PC-3 (cell line): Measurements from ENCODE around the gene SPACDR. TPM values are rescaled to one million over a fixed set of nuclear protein-coding genes. Genes with fewer than 3 reads are reported as not detected.

Experiments used
- ATAC-seq: fragments of 200-7000 bp; cut with Tn5 transposase; 2 replicates; pipeline ENCODE4 v1.9.1; 2020; ENCODE audit warnings: mild to moderate bottlenecking, moderate library complexity
- BruUV-seq: library from RNA; stranded (reverse); fragments of 400-500 nt; replicated peaks from 2 replicates; lab custom pipeline; 2021; lab: Mats Ljungman, UMichigan
- CTCF ChIA-PET: fragments of 300-600 bp; sonication (Branson Sonifier 250); formaldehyde crosslinking; loops from one replicate; lab custom pipeline; 2022; ENCODE audit warnings: antibody characterized with exemption; lab: Charles Lee
- POLR2A ChIA-PET: fragments of 300-600 bp; sonication (Branson Sonifier 250); formaldehyde crosslinking; loops from one replicate; lab custom pipeline; 2022; ENCODE audit warnings: antibody characterized with exemption; ENCODE audit not compliant: unreplicated experiment; lab: Charles Lee
- DNase-seq: peaks from one replicate; pipeline ENCODE4 v3.0.0-alpha.2; 2015
- H2AFZ ChIP-seq: fragments of 300-600 bp; sonication (generic); 2 replicates; pipeline ENCODE4 v1.6.0; 2016; ENCODE audit warnings: antibody characterized with exemption, low read length
- H3F3A ChIP-seq: fragments of 300-600 bp; sonication (generic); one replicate; pipeline ENCODE4 v1.6.0; 2017; ENCODE audit warnings: antibody characterized with exemption, low read length, control low read depth, mild to moderate bottlenecking; ENCODE audit not compliant: unreplicated experiment
- H3K27ac ChIP-seq: fragments of 300-600 bp; sonication (generic); 2 replicates; pipeline ENCODE4 v1.5.1; 2016; ENCODE audit warnings: mild to moderate bottlenecking, low read length
- H3K27me3 ChIP-seq: fragments of 300-600 bp; sonication (generic); 2 replicates; pipeline ENCODE4 v1.6.1; 2016; ENCODE audit warnings: low read length, mixed read lengths
- H3K36me3 ChIP-seq: fragments of 300-600 bp; sonication (generic); 2 replicates; pipeline ENCODE4 v1.6.1; 2016; ENCODE audit warnings: low read depth, mixed run types, low read length, mixed read lengths
- H3K4me1 ChIP-seq: fragments of 300-600 bp; sonication (generic); 2 replicates; pipeline ENCODE4 v1.5.1; 2016; ENCODE audit warnings: low read length; ENCODE audit not compliant: insufficient read depth
- H3K4me2 ChIP-seq: fragments of 300-600 bp; sonication (generic); 2 replicates; pipeline ENCODE4 v1.6.0; 2016; ENCODE audit warnings: low read length
- H3K4me3 ChIP-seq: fragments of 300-600 bp; sonication (generic); 2 replicates; pipeline ENCODE4 v1.5.1; 2016; ENCODE audit warnings: mild to moderate bottlenecking, low read length, mixed read lengths
- H3K79me2 ChIP-seq: fragments of 300-600 bp; sonication (generic); 2 replicates; pipeline ENCODE4 v1.6.1; 2017; ENCODE audit warnings: low read length, mixed read lengths
- H3K9ac ChIP-seq: fragments of 300-600 bp; sonication (generic); 2 replicates; pipeline ENCODE4 v1.6.0; 2016; ENCODE audit warnings: mild to moderate bottlenecking, low read length
- H3K9me2 ChIP-seq: fragments of 300-600 bp; sonication (generic); replicated peaks from 2 replicates; pipeline ENCODE4 v1.6.1; 2016; ENCODE audit warnings: mixed run types, low read length, mixed read lengths
- H3K9me3 ChIP-seq: fragments of 300-600 bp; sonication (generic); 2 replicates; pipeline ENCODE4 v1.6.1; 2016; ENCODE audit warnings: low read length, mixed read lengths
- H4K20me1 ChIP-seq: fragments of 300-600 bp; sonication (generic); 2 replicates; pipeline ENCODE4 v1.6.1; 2016; ENCODE audit warnings: low read length, mixed read lengths
- CTCF ChIP-seq: fragments of 300-600 bp; sonication (generic); conservative IDR thresholded peaks from 2 replicates; pipeline ENCODE4 v1.5.1; 2017; ENCODE audit warnings: antibody characterized with exemption, low read depth, mild to moderate bottlenecking, low read length
- EZH2 ChIP-seq: fragments of 300-600 bp; sonication (generic); IDR thresholded peaks from one replicate; pipeline ENCODE4 v1.6.1; 2017; ENCODE audit warnings: antibody characterized with exemption, mild to moderate bottlenecking, low read length; ENCODE audit not compliant: unreplicated experiment
- EZH2phosphoT487 ChIP-seq: fragments of 300-600 bp; sonication (generic); IDR thresholded peaks from 2 replicates; pipeline ENCODE4 v1.6.1; 2018; ENCODE audit warnings: mild to moderate bottlenecking, antibody characterized with exemption, low read length, borderline replicate concordance
- intact Hi-C: fragments of 100-400 bp; cut with micrococcal nuclease; formaldehyde crosslinking; loops from 2 replicates; pipeline ENCODE4 v1.9.0; 2023
- total RNA-seq: library from RNA; depleted of rRNA; stranded (reverse); fragments of >200 nt; gene quantifications from 2 replicates; pipeline ENCODE4 v1.2.3, GENCODE V29; 2014

SPACDR gene
- total RNA-seq, 1 experiment from 2014 or later = 0.11 TPM

- no peak for ATAC-seq
Measured at GRCh38 chr7:100467638-100468373, 3.7 kb upstream of the SPACDR start.

DNA sequence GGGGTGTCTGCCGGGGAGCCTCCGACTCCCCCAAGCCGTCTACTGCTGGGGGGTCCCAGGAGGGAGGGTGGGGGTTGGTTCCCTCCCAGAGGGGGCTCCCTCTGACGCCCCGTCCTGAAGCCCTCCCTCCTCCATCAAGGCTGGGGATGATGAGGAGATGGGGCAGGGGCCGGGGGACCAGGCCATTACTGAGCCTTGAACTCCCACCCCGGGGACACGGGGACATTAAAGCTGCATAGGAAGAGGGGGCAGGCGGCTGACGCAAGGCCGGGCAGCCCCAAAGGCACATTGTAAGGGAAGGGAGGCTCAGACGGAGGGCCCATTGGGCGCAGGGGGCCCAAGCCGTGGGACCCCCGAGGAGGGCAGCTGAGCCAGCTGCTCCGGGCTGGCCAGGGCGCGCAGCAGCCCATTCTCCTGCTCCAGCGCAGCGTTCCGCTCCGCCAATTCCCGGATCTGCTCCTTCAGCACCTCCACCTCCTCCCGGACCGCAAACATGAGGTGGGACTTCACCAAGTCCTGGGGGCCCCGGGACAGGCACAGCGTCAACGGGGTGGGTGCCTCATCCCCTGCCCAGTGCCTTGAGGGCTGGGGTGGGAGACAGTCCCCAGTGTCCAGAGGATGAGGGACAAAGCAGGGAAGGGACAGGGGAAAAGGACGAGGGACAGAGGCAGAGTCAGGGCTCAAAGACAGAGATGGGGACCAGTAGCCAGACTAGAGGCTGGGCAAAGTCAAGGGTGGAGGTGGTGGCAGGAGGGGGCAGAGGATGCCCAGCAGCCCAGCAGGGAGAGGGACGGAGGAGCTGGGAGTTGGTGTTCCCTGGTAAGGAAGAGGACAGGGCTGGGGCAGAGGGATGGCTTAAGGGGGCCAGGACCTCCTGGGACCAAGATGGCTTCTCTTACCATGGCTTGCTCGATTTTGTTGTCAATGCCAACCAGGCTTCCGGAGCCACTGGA lies 2.9 kb upstream of the SPACDR start:
- Histone ChIP-seq H3K9me2 (no peaks in the 10 kb centered on the region), H2AFZ (no peak overlapping the region), H3F3A (no peaks in the 10 kb centered on the region), H3K4me2 (no peak overlapping the region), H3K27me3 (no peaks in the 10 kb centered on the region), H3K9me3 (no peaks in the 10 kb centered on the region), H3K79me2 (no peaks in the 10 kb centered on the region), H4K20me1 (no peaks in the 10 kb centered on the region), H3K36me3 (no peaks in the 10 kb centered on the region), H3K4me3 (no peak overlapping the region), H3K9ac (no peak overlapping the region), H3K27ac (no peak overlapping the region), H3K4me1 (no peaks in the 10 kb centered on the region)
- ATAC-seq (no peak), DNase-seq (no peak)
- no peak for TF ChIP-seq EZH2phosphoT487
- no peak for TF ChIP-seq EZH2
- no peak for TF ChIP-seq CTCF
- CTCF ChIA-PET = no interaction called here
- intact Hi-C loops = loop anchor here (10.0 kb wide), 1 partner anchor 388 kb away; the partner anchor contains the start of gene SLC12A9
- BruUV-seq = TSS peak; percentile 29
- POLR2A ChIA-PET = no interaction called here

More at GRCh38 chr7:100467638-100468373, 3.7 kb upstream of the SPACDR start:
- H3K9me3 ChIP-seq = no peaks in the 10 kb centered on the region
- no peaks in the 10 kb centered on the region for H3K79me2 ChIP-seq
- TF ChIP-seq EZH2phosphoT487 (no peak), EZH2 (no peak), CTCF (no peak)
- H3K9me2 ChIP-seq = no peaks in the 10 kb centered on the region
- H4K20me1 ChIP-seq = no peaks in the 10 kb centered on the region
- H3K36me3 ChIP-seq = no peaks in the 10 kb centered on the region
- no peak overlapping the region for H3K4me3 ChIP-seq
- no peak overlapping the region for H3K27ac ChIP-seq
- no TSS peak for BruUV-seq
- POLR2A ChIA-PET = interaction anchor here (0.5 kb wide), 1 partner anchor 963 kb away, joined by 3 read pairs; the partner anchor contains the start of gene ZKSCAN5
- DNase-seq = no peak
- no peak overlapping the region for H2AFZ ChIP-seq
- no peaks in the 10 kb centered on the region for H3F3A ChIP-seq
- H3K27me3 ChIP-seq = no peaks in the 10 kb centered on the region
- H3K4me2 ChIP-seq = no peak overlapping the region
- intact Hi-C loops = loop anchor here (10.0 kb wide), 1 partner anchor 387 kb away; the partner anchor contains the start of gene SLC12A9
- H3K4me1 ChIP-seq = no peaks in the 10 kb centered on the region
- CTCF ChIA-PET = no interaction called here
- no peak overlapping the region for H3K9ac ChIP-seq
